HG03064 (cell line): ENCODE results near the gene MUC13.

Experiments used
- ATAC-seq: cut with Tn5 transposase; IDR thresholded peaks from one replicate; pipeline ENCODE4 v1.9.1; 2021; ENCODE audit warnings: low read depth; ENCODE audit not compliant: unreplicated experiment

Gene MUC13

DNA sequence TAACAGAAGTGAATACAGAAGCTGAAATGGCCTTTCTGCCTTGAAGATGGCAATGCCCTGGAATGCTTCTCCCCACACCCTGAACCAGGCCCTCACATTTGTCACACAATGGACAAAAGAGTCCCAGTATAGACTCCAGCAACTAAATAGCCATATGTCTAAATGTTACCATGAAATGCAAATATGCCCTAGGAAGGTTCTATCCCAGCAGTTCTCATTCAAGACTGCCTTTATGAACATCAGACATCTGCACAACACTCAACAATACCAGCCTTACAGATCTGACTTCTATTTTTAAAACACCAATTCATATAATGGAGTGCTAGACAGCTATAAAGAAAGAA, 55.2 kb downstream of the MUC13 start:
- no peak for ATAC-seq

GRCh38 chr3:124878561-124879336, 55.8 kb downstream of the MUC13 start:
- no peak for ATAC-seq

GRCh38 chr3:124877674-124878073, 56.9 kb downstream of the MUC13 start:
- ATAC-seq: no peak

DNA sequence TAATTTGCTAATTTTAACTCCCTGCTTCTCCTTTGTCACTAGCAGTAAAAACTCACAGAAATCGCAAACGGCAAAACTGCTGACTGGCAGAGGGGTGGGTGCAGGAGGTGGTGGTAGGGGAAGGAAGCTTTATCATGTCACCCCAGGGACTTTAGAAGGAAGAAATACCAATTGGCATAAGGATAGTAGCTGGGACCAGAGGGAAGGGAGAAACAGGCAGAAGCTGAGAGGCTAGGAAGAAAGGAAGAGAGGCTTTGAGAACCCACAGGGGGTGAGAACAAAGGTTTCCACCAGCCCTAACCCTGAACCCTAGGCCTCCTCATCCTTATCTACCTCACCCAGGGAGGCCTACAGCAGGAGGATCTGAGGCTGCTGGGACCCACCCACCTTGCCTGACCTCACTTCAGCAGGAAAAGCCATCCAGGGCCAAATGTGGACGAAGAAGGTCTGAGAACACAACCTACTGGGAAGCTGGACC, 58.1 kb downstream of the MUC13 start:
- ATAC-seq: no peak

GRCh38 chr3:124873226-124873625, 61.3 kb downstream of the MUC13 start:
- no peak for ATAC-seq

DNA sequence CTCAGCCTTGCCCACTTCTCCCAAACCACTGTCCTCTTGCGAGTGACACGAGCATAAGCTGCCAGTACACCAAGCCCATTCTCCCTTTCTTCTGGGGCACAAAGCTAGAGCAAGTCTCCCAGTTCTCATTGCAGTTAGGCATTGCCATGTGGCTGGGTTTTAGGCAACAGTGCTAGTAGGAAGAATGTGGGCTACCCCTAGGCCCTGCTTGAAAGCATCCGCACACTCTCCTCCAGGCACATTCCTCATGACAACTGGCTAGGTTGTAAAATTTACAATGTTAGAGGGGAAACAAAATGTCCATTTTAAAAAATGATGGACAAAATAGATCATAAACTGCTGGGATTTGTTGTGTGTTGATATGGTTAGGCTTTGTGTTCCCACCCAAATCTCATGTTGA, 67.0 kb downstream of the MUC13 start:
- no peak for ATAC-seq

DNA sequence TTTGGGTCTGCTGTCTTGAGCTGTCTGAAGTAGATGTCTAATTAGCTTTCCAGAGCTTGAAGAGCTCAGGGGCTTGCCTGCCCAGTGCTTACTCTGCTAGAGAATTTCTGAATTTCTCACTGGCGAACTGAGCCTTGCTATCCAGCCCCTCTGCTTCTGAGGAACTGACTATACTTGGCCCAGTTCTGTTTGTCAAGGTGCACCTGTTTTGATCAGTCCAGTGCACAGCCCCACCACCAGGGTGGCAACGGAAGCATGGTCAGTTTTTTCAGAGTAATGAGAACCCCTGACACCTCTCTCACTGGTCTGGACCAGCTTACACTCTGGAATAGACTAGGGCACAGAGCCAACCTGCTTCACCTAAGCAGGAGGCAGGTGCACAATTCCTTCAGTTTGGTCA, 72.5 kb downstream of the MUC13 start:
- ATAC-seq: no peak

GRCh38 chr3:124861041-124861440, 73.5 kb downstream of the MUC13 start:
- ATAC-seq: no peak

- ATAC-seq: no peak
Observed at GRCh38 chr3:124860599-124860998, 74.0 kb downstream of the MUC13 start.

GRCh38 chr3:124859025-124859424, 75.5 kb downstream of the MUC13 start:
- no peak for ATAC-seq

DNA sequence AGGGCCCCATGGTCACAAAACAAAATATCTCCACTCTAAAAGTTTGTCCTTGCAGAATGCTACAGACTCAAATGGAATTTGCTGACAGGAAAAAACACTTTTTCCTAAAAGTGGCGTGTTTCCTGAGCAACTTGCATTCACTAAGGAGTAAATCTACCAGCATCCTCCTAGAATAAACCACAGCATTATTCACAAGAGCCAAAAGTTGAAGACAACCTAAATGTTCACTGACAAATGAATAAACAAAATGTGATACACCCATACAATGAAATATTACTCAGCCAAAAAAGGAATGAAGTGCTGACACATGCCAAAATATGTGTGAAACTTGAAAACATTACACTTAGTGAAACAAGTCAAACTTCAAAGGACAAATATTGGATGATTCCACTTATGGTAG, 76.3 kb downstream of the MUC13 start:
- no peak for ATAC-seq

DNA sequence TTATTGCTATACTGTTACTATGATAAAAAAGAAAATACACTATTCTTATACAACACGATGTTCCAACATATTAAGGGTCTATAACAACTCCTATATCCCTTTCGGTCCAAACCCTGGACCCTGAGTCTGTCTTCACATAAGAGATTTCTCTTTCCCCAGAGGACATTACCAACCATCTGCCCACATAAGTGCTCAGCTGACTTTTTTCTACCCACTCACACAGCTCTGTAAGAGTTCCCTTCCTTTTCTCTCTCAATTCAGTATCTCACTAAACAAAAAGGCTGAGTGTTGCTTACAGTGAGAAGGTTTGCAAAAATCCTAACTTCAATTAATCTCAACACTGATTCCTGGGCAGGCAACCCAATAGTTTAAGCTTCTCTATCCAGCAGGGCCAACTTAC, 77.9 kb downstream of the MUC13 start:
- ATAC-seq: no peak
